NCI-H2196 treated with DMSO at 0.1 percent for 48 hours (cell line): ENCODE results near the gene CCDC50.

Experiments
- DNase-seq: peaks from one replicate; lab custom pipeline; 2025; ENCODE audit not compliant: unreplicated experiment; lab: John Stamatoyannopoulos, UW

Gene CCDC50

DNA sequence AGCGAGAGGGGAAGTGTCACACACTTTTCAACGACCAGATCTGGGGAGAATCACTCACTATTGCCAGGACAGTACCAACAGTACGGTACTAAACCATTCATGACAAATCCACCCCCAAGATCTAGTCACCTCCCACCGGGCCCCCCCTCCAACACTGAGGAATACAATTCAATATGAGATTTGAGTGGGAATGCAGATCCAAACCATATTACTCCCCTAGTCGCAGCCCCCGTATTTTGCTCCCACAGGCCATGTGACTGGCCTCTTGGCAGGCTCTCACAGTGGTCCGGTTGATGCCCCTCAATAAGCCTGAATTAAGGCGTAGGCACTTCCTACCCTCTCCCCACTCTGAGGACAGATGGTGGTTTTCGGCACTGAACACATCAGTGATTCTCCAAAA is 86.4 kb downstream of the CCDC50 start:
- DNase-seq, result no peak

DNA sequence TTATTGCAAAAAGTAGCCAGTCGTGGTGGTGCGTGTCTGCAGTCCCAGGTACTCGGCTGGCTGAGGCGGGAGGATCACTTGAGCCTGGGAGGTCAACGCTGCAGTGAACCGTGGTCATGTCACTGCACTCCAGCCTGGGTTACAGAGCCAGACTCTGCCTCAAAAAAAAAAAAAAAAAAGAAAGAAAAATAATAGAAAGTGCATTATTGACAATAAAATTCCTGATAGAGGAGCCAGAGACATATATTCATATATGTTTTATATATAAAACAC is 88.2 kb downstream of the CCDC50 start:
- DNase-seq, result no peak

GRCh38 chr3:191420771-191421170 is 91.6 kb downstream of the CCDC50 start:
- DNase-seq, result no peak

- no peak for DNase-seq
These were observed 95.7 kb downstream of the CCDC50 start for GRCh38 chr3:191424881-191425280.

GRCh38 chr3:191425322-191425734 is 96.1 kb downstream of the CCDC50 start:
- no peak for DNase-seq

GRCh38 chr3:191426311-191426710 is 97.1 kb downstream of the CCDC50 start:
- no peak for DNase-seq

DNA sequence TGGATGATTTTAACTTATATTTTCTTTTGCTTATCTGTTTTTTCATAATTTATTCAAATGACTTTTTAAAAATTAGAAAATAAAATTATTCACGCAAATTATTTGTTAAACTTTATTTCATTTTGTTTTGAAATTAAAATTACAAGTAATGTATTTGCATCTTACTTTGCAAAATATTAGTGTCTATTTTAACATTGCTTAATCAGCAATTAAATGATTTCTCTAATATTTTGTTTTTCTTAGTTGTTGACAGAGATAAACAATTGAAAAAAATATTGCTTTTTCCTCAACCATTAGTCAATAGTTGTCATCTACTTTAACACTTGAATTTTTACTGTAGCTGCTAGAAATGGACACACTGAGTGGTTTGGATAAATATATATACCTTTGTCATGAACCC is 99.0 kb downstream of the CCDC50 start:
- DNase-seq, result no peak

GRCh38 chr3:191430103-191430502 is 100.9 kb downstream of the CCDC50 start:
- no peak for DNase-seq

- no peak for DNase-seq
These were observed 102.1 kb downstream of the CCDC50 start for GRCh38 chr3:191431160-191431822.

GRCh38 chr3:191432162-191432561 is 103.0 kb downstream of the CCDC50 start:
- no peak for DNase-seq

DNA sequence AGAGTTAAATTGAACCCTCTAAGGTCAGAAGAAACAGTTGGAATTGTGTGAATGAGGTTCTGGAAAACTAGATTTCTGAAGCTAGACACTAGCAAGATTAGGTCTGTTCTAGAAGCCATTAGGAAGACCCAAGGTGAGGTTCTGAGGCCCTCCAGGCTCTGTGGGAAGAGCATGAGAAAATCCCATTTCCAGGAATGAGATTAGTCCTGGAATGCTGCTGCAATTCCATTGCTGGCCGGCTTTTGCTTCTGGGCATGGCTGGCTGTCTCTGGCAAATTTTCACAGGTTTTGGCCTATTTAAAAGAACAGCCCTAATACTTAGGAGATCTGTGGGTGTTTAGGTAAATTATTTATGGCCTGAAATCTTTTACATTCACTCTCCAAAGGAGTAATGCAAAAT is 104.8 kb downstream of the CCDC50 start:
- DNase-seq, result no peak

DNA sequence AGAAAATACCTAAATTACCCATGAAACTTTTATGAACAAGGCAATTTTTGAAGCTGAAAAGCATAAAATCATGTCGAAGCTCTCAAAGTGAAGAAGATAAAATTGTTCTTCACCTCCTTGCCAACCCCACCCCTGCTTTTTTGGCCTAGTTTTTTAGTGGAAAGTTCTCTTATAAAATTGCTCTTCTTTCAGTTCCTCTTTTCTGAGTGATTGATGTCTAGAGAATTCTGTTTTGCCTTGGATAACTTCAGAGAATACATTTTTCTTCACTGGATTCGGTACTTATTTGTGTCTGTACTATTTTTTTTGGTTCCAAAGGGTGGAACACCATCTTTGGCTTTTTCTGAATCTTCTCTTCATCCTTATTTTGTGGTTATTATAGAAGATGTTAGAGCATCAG is 106.8 kb downstream of the CCDC50 start:
- DNase-seq, result no peak

GRCh38 chr3:191438150-191438814 is 109.1 kb downstream of the CCDC50 start:
- no peak for DNase-seq

DNA sequence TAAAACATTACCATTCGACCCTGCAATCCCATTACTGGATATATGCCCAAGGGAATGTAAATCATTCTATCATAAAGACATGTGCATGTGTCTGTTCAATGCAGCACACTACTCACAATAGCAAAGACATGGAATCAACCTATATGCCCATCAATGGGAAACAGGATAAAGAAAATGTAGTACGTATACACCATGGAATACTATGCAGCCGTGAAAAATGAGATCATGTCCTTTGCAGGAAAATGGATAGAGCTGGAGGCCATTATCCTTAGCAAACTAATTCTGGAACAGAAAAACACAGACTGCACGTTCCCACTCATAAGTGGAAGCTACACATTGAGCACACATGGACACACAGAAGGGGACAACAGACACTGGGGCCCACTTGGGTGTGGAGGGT is 111.3 kb downstream of the CCDC50 start:
- no peak for DNase-seq

- no peak for DNase-seq
These were observed 112.5 kb downstream of the CCDC50 start for GRCh38 chr3:191441687-191442086.

DNA sequence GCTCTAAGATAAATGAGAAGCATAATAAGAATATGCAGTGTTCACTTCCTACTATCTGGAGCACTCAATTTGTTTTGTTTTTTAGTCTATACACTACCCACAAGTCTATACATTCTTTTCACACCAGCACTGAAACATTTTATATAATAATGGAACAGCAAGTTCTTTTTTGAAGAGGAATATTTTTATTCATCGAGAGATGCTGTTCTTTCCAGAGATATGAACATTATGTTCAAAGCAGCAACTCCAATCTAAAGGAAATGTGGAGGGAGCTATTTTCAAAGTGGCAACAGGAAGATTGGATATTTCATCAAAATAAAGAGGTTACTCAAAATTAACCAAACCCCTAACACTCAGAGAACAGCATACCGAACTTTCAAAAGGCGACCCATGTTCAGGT is 115.4 kb downstream of the CCDC50 start:
- no peak for DNase-seq
